HepG2 (cell line): ENCODE data around the gene ANO10. TPM values are rescaled to one million over a fixed set of nuclear protein-coding genes. Genes with fewer than 3 reads are reported as not detected.
A peak's percentile ranks its signal among the peaks of the same experiment; 100 is the strongest.

Source experiments
- FOXC1 ChIP-seq: sonication (generic); formaldehyde crosslinking; IDR thresholded peaks from 2 replicates; pipeline ENCODE4 v1.8.0; 2022; ENCODE audit warnings: mild to moderate bottlenecking, missing genetic modification reagents, borderline replicate concordance
- HNF4G ChIP-seq, 2 experiments: sonication (generic) in 1 of 2; formaldehyde crosslinking in 1 of 2; IDR thresholded peaks; 2 replicates each; pipeline versions ENCODE4 v1.4.0 to v1.6.1; 2011 to 2020; ENCODE audit warnings: borderline replicate concordance in 2 of 2, low read depth in 2 of 2, mild to moderate bottlenecking in 2 of 2, low read length in 1 of 2, missing genetic modification reagents in 1 of 2, moderate library complexity in 1 of 2
- NFIB ChIP-seq: sonication (generic); formaldehyde crosslinking; IDR thresholded peaks from 2 replicates; pipeline ENCODE4 v1.9.0; 2021; ENCODE audit warnings: missing genetic modification reagents, mild to moderate bottlenecking, borderline replicate concordance
- SMAD9 ChIP-seq: sonication (generic); formaldehyde crosslinking; IDR thresholded peaks from 2 replicates; pipeline ENCODE4 v1.5.1; 2020; ENCODE audit warnings: mild to moderate bottlenecking, missing genetic modification reagents
- SOX13 ChIP-seq, 3 experiments: fragments of 450-650 bp in 1 of 3; sonication (generic) in 1 of 3; formaldehyde crosslinking in 1 of 3; IDR thresholded peaks in 2 of 3; conservative IDR thresholded peaks in 1 of 3; 2 replicates each; pipeline versions ENCODE4 v1.5.0 to v1.6.1; 2016 to 2020; ENCODE audit warnings: antibody characterized with exemption in 1 of 3, mild to moderate bottlenecking in 1 of 3, missing compliant biosample characterization in 1 of 3, missing genetic modification reagents in 1 of 3, moderate library complexity in 1 of 3
- SOX5 ChIP-seq: IDR thresholded peaks from 2 replicates; pipeline ENCODE4 v1.6.1; 2016; ENCODE audit warnings: borderline replicate concordance
- TEAD3 ChIP-seq: optimal IDR thresholded peaks from 2 replicates; pipeline ENCODE3; 2016; ENCODE audit warnings: borderline replicate concordance
- TP53 ChIP-seq: sonication (generic); formaldehyde crosslinking; conservative IDR thresholded peaks from 2 replicates; pipeline ENCODE4 v1.4.0; 2020; ENCODE audit warnings: missing genetic modification reagents
- TSC22D2 ChIP-seq: sonication (generic); formaldehyde crosslinking; IDR thresholded peaks from 2 replicates; pipeline ENCODE4 v1.5.1; 2020; ENCODE audit warnings: missing genetic modification reagents, mild to moderate bottlenecking, borderline replicate concordance
- ZFP36L2 ChIP-seq: sonication (generic); formaldehyde crosslinking; IDR thresholded peaks from 2 replicates; pipeline ENCODE4 v1.4.0; 2020; ENCODE audit warnings: missing genetic modification reagents
- ZNF232 ChIP-seq: sonication (generic); formaldehyde crosslinking; IDR thresholded peaks from 2 replicates; pipeline ENCODE4 v1.4.0; 2020; ENCODE audit warnings: missing genetic modification reagents, borderline replicate concordance
- ZNF790 ChIP-seq: sonication (generic); formaldehyde crosslinking; IDR thresholded peaks from 2 replicates; pipeline ENCODE4 v1.8.0; 2022; ENCODE audit warnings: missing genetic modification reagents, mild to moderate bottlenecking, borderline replicate concordance
- ZNF841 ChIP-seq: sonication (generic); formaldehyde crosslinking; IDR thresholded peaks from 2 replicates; pipeline ENCODE4 v1.8.1; 2023; ENCODE audit warnings: missing genetic modification reagents, borderline replicate concordance
- ZSCAN12 ChIP-seq: sonication (generic); formaldehyde crosslinking; IDR thresholded peaks from 2 replicates; pipeline ENCODE4 v1.9.0; 2021; ENCODE audit warnings: mild to moderate bottlenecking, missing genetic modification reagents
- ZSCAN9 ChIP-seq: IDR thresholded peaks from 2 replicates; pipeline ENCODE4 v1.6.1; 2016; ENCODE audit warnings: borderline replicate concordance
- polyA plus RNA-seq, 8 experiments: library from polyadenylated mRNA; depleted of rRNA in 3 of 8; stranded (reverse) in 7 of 8; unstranded in 1 of 8; fragments of >200 nt; fragmentation: Illumina TruSeq in 4 of 8; extraction: Trizol in 4 of 8; gene quantifications; 2 replicates each; pipeline versions ENCODE4 v1.2.1 to v1.2.3, GENCODE V29; 2011 to 2016; ENCODE audit warnings: low read depth in 4 of 8, missing spikeins in 1 of 8, mixed read lengths in 1 of 8; ENCODE audit not compliant: insufficient read depth in 1 of 8
- total RNA-seq, 5 experiments: library from RNA; depleted of rRNA; stranded (reverse); fragments of >200 nt; fragmentation: Illumina TruSeq; extraction: Trizol; gene quantifications; 2 replicates each; pipeline ENCODE4 v1.2.3, GENCODE V29; 2016; ENCODE audit warnings: low read depth in 1 of 5
- TF ChIP-seq, protein P1 (sequence below): IDR thresholded peaks from 2 replicates; pipeline ENCODE4 v1.6.1; 2018; ENCODE audit warnings: missing genetic modification reagents, mild to moderate bottlenecking, missing compliant biosample characterization
- TF ChIP-seq, protein P2 (sequence below): sonication (generic); formaldehyde crosslinking; IDR thresholded peaks from 2 replicates; pipeline ENCODE4 v1.8.1; 2023; ENCODE audit warnings: mild to moderate bottlenecking, moderate library complexity, missing genetic modification reagents
- TF ChIP-seq, protein P3 (sequence below): sonication (generic); formaldehyde crosslinking; IDR thresholded peaks from 2 replicates; pipeline ENCODE4 v1.4.0; 2020; ENCODE audit warnings: mild to moderate bottlenecking, missing genetic modification reagents, borderline replicate concordance
- TF ChIP-seq, protein P4 (sequence below): sonication (generic); formaldehyde crosslinking; IDR thresholded peaks from 2 replicates; pipeline ENCODE4 v1.8.0; 2022; ENCODE audit warnings: missing genetic modification reagents, mild to moderate bottlenecking, inconsistent platforms, borderline replicate concordance

The ANO10 gene
- total and polyA plus RNA-seq, 2 of the 13 experiments (the other 11 are each of a cell fraction or from before 2014, with no cell fraction given): 10.4 to 13.1 TPM

DNA sequence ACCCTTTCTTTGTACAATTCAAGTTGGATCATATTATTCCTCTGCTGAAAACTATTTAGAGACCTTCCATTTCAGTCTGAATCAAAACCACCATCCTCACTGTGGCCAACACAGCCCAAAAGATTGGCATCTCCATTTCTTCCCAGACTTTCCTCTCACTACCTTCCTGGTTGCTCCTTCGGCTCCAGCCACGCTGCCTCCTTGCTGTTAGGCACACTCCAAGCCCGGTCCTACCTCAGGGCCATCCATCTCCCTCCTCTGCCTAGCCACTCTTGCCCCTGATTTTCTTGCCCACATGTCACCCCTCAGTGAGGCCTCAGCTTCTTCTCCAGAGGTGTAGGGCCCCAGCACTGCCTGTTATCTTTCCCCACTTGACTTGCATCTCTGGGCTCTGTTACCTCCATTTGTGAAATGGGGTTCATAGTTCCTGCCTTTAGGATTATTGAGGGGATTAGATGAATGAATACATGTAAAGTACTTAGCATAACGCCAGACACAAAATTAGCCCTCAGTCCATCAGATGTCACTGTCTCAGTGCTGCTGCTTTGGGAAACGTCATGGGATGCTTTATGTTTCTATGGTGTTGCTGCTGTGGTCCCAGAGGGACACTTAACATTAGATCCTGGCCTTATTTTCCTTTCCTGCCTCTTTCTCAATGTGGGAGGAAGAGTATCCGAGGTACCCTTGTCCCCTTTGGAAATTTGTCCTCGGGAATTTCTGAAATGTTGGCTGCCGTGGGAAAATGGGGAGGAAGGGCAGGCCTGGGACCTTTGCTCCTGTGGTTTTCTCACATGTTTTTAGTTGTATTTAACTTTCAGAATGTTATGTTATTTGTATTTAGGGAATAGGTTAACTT, 304.1 kb downstream of the ANO10 start (continued):
- TF ChIP-seq, protein P1, sequence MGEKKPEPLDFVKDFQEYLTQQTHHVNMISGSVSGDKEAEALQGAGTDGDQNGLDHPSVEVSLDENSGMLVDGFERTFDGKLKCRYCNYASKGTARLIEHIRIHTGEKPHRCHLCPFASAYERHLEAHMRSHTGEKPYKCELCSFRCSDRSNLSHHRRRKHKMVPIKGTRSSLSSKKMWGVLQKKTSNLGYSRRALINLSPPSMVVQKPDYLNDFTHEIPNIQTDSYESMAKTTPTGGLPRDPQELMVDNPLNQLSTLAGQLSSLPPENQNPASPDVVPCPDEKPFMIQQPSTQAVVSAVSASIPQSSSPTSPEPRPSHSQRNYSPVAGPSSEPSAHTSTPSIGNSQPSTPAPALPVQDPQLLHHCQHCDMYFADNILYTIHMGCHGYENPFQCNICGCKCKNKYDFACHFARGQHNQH (CRISPR knock-in tag): no peak; the same call in 1 of the 2 replicates
- TF ChIP-seq ZNF841 (CRISPR knock-in tag): no peak
- TF ChIP-seq, protein P2, sequence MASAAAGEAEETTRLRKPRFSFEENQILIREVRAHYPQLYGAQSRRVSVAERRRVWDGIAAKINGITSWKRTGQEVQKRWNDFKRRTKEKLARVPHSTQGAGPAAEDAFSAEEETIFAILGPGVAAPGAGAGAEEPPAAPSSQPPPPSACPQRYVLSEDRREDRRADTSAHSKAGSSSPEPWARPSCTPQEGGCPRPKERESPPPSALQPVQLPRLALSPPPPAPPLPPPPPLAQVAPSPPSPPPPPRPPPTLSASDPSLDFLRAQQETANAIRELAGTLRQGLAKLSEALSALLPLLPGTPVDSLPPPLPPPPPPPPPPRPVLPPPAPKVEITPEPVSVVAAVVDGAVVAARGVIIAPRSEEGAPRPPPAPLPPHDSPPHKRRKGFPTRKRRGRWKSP (CRISPR knock-in tag): no peak
- TF ChIP-seq TP53 (CRISPR knock-in tag): no peak
- TF ChIP-seq SOX5 (CRISPR knock-in tag): peak; percentile 39; the same call in 1 of the 2 replicates
- TF ChIP-seq TEAD3: peak; percentile 66
- no peak for TF ChIP-seq SMAD9 (CRISPR knock-in tag)
- TF ChIP-seq, protein P3, sequence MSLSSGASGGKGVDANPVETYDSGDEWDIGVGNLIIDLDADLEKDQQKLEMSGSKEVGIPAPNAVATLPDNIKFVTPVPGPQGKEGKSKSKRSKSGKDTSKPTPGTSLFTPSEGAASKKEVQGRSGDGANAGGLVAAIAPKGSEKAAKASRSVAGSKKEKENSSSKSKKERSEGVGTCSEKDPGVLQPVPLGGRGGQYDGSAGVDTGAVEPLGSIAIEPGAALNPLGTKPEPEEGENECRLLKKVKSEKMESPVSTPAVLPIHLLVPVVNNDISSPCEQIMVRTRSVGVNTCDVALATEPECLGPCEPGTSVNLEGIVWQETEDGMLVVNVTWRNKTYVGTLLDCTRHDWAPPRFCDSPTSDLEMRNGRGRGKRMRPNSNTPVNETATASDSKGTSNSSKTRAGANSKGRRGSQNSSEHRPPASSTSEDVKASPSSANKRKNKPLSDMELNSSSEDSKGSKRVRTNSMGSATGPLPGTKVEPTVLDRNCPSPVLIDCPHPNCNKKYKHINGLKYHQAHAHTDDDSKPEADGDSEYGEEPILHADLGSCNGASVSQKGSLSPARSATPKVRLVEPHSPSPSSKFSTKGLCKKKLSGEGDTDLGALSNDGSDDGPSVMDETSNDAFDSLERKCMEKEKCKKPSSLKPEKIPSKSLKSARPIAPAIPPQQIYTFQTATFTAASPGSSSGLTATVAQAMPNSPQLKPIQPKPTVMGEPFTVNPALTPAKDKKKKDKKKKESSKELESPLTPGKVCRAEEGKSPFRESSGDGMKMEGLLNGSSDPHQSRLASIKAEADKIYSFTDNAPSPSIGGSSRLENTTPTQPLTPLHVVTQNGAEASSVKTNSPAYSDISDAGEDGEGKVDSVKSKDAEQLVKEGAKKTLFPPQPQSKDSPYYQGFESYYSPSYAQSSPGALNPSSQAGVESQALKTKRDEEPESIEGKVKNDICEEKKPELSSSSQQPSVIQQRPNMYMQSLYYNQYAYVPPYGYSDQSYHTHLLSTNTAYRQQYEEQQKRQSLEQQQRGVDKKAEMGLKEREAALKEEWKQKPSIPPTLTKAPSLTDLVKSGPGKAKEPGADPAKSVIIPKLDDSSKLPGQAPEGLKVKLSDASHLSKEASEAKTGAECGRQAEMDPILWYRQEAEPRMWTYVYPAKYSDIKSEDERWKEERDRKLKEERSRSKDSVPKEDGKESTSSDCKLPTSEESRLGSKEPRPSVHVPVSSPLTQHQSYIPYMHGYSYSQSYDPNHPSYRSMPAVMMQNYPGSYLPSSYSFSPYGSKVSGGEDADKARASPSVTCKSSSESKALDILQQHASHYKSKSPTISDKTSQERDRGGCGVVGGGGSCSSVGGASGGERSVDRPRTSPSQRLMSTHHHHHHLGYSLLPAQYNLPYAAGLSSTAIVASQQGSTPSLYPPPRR: no peak
- 0 out of 2 replicates have a peak, but pooled peaks have one; percentile 39 for TF ChIP-seq ZNF790 (CRISPR knock-in tag)
- TF ChIP-seq, protein P4, sequence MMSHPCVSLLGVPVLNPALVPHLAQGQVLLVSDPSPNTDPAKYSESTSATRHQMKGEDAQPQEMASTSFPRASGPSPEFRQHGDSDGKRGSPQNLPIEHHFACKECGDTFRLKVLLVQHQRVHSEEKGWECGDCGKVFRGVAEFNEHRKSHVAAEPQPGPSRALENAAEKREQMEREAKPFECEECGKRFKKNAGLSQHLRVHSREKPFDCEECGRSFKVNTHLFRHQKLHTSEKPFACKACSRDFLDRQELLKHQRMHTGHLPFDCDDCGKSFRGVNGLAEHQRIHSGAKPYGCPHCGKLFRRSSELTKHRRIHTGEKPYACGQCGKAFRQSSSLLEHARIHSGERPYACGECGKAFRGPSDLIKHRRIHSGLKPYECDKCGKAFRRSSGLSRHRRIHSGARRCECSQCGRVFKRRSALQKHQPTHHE (CRISPR knock-in tag): no peak
- TF ChIP-seq ZSCAN9 (CRISPR knock-in tag): no peak
- no peak for TF ChIP-seq TSC22D2 (CRISPR knock-in tag)
- TF ChIP-seq FOXC1: no peak
- peak; percentile 82; the same call in 1 of the 2 replicates for TF ChIP-seq HNF4G (IDR thresholded peaks at IDR 0.05; ENCODE audit: borderline replicate concordance, low read depth, low read length)
- TF ChIP-seq HNF4G (CRISPR knock-in tag; IDR thresholded peaks at IDR 0.05; ENCODE audit: borderline replicate concordance, low read depth): no peak
- TF ChIP-seq NFIB: no peak
- TF ChIP-seq ZNF232 (CRISPR knock-in tag): no peak
- no peak for TF ChIP-seq ZFP36L2 (CRISPR knock-in tag)
- no peak for TF ChIP-seq ZSCAN12 (CRISPR knock-in tag)
- no peak for TF ChIP-seq SOX13 (IDR thresholded peaks at IDR 0.05)
- TF ChIP-seq SOX13 (CRISPR knock-in tag; conservative IDR thresholded peaks at IDR 0.05 in 1 of 2, IDR thresholded peaks at IDR 0.05 in 1 of 2): peak in 1 of 2 experiments; percentile 68; a peak in 2 of 4 replicates
